HG03558 (cell line): ENCODE data around the gene ITIH1.

Experiments
- ATAC-seq: cut with Tn5 transposase; IDR thresholded peaks from one replicate; pipeline ENCODE4 v1.9.1; 2021; ENCODE audit warnings: moderate number of reproducible peaks; ENCODE audit not compliant: unreplicated experiment; ENCODE audit errors: extremely low read depth

ITIH1 gene

GRCh38 chr3:52835766-52836470, 58.5 kb downstream of the ITIH1 start:
- no peak for ATAC-seq

- no peak for ATAC-seq
These were observed 59.1 kb downstream of the ITIH1 start for GRCh38 chr3:52836471-52836845.

GRCh38 chr3:52836986-52837385, 59.6 kb downstream of the ITIH1 start:
- ATAC-seq: no peak

- no peak for ATAC-seq
These were observed 61.3 kb downstream of the ITIH1 start for GRCh38 chr3:52838561-52839267.

- no peak for ATAC-seq
These were observed 61.8 kb downstream of the ITIH1 start for GRCh38 chr3:52839268-52839575.

GRCh38 chr3:52839892-52840545, 62.6 kb downstream of the ITIH1 start:
- ATAC-seq: no peak

- ATAC-seq: no peak
These were observed 64.0 kb downstream of the ITIH1 start for GRCh38 chr3:52841211-52841980.
